NOMO-1 treated with DMSO at 0.1 percent for 48 hours (cell line): ENCODE results near the gene ITGBL1.

Source experiments
- DNase-seq: peaks from one replicate; lab custom pipeline; 2025; ENCODE audit not compliant: unreplicated experiment; lab: John Stamatoyannopoulos, UW

ITGBL1 gene

GRCh38 chr13:101738336-101738735, 285.9 kb downstream of the ITGBL1 start:
- no peak for DNase-seq

GRCh38 chr13:101739382-101740178, 287.1 kb downstream of the ITGBL1 start:
- DNase-seq, result no peak

GRCh38 chr13:101746513-101746912, 294.0 kb downstream of the ITGBL1 start:
- no peak for DNase-seq

- DNase-seq, result no peak
Observed at GRCh38 chr13:101747039-101747438, 294.6 kb downstream of the ITGBL1 start.

GRCh38 chr13:101749584-101749983, 297.1 kb downstream of the ITGBL1 start:
- no peak for DNase-seq

- no peak for DNase-seq
Observed at GRCh38 chr13:101751488-101751887, 299.0 kb downstream of the ITGBL1 start.

GRCh38 chr13:101752432-101752831, 300.0 kb downstream of the ITGBL1 start:
- DNase-seq, result no peak

GRCh38 chr13:101755228-101755887, 302.9 kb downstream of the ITGBL1 start:
- DNase-seq, result no peak

GRCh38 chr13:101757446-101758039, 305.1 kb downstream of the ITGBL1 start:
- DNase-seq, result no peak

- no peak for DNase-seq
Observed at GRCh38 chr13:101763191-101763590, 310.7 kb downstream of the ITGBL1 start.
